GM21717 (cell line): Measurements from ENCODE around the gene COL6A3.

Experiments used
- ATAC-seq: cut with Tn5 transposase; IDR thresholded peaks from one replicate; pipeline ENCODE4 v1.9.1; 2021; ENCODE audit warnings: mild to moderate bottlenecking, moderate library complexity; ENCODE audit not compliant: unreplicated experiment

Gene COL6A3

DNA sequence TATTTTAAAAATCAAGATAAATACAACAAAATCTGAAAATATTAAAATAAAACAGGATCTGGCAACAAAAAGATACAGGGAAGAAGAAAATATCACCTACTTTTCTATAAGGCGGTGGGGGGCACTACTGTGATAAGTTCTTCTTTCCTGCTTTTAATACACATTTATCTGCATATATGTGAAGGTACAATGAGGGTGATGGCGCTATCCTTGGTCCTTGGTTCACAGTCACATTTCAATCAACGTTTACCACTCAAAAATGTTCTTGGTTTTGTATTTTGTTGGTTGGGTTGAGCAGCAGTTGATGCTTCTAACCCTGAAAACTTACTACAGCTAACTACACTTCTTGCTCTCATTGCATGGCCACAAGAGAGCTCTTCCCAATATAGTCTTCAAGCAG, 112.4 kb downstream of the COL6A3 start:
- ATAC-seq, result no peak

DNA sequence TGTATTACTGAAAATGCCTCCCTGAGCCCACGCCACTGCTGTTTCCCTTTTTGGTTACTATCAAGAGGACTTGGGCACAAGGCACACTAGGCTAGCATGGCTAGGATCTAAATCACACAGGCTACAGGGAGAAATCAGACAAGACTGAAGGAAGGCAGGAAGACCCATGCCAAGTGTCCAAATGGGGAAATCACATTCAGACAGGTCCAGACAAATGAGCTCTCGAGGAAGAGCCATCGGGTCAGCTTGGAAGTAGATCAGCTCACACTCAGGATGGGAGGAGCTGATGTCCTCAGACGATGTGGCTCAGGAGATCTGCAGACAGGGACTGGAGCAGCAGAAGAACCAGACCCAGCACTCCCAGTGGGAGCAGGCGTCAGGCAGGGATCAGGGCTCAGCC, 113.2 kb downstream of the COL6A3 start:
- no peak for ATAC-seq

- ATAC-seq, result no peak
These were observed 114.1 kb downstream of the COL6A3 start for GRCh38 chr2:237299906-237300305.

DNA sequence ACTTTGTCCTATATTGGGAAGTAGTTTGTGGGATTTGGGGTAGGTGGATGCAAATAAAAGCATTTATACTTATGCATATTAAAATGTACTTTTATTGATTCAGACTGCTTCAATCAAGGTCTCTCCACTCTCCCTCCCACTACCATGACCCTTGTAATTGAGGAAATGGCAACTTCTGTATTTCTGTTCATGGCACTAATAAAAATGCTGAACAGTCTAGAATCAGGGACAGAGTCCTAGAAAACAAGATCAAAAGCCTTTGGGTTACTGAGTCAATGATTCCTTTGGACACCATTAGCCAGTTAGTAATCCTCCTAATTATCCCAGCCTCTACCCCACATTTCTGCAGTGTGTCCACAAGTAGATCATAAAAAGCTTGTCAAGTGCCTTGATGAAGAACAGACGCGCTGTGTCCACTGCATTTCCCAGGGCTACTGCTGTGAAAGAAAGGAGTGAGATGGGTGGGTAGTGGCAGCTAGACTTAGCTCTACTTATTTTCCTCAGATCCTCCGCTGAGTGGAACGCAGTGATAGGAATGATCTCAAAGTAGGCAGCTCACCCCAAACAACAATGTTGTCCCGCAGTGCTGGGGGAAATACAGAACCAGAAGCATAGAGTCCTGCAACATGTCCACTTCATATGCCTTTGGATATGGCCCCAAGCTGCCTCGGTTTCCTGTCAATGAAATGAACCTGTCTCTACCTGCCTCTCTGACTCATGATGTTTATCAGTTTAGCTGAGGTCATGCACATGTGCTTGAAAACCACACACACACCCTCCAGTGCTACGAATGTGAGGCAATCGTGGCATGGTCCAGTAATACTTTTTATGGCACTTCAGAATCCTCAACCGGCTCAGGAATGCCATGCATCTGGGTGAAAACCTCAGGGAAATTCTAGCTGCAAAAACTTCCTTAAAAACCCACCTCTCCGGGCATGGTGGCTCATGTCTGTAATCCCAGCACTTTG, 115.5 kb downstream of the COL6A3 start:
- no peak for ATAC-seq

GRCh38 chr2:237297421-237298150, 116.4 kb downstream of the COL6A3 start:
- no peak for ATAC-seq

GRCh38 chr2:237296756-237297155, 117.2 kb downstream of the COL6A3 start:
- no peak for ATAC-seq

GRCh38 chr2:237295889-237296480, 118.0 kb downstream of the COL6A3 start:
- ATAC-seq, result no peak

DNA sequence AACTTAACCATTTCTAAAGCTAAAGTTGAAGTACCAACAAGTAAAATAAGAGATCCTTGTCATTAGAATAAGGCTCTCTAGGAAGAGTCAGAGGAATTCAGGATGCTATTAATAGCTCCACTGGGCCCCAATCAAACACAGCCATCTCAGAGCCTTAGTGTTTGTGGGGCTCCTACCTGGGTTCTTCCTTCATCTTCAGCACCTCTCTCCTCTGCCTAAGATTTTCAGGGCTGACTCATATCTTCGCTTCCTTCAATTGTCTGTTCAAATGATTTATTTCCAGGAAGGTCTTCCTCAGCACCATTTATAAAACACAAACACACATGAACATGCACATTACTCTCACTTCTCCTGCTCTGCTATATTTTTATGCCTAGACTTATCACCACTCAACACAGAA, 119.5 kb downstream of the COL6A3 start:
- ATAC-seq, result no peak

DNA sequence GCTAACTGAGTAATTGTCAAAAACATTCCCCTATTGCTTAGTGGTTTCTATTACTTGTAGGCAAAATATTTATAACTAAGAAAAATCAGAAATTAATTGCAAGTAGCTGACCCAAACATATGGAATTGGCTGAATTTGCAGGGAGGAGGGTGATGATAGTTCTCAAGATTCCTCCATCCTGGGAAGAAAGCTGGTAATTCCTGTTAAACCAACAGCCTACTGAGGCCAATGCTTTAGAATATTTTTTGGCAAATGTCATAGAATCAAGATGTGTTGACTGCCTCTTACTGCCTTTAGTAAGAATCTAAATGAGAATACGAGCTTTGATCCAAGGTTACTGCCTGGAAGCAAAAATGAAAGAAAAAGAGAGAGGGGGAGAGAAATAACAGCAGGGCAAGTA, 120.0 kb downstream of the COL6A3 start:
- no peak for ATAC-seq

- ATAC-seq, result no peak
These were observed 122.7 kb downstream of the COL6A3 start for GRCh38 chr2:237291138-237291792.

DNA sequence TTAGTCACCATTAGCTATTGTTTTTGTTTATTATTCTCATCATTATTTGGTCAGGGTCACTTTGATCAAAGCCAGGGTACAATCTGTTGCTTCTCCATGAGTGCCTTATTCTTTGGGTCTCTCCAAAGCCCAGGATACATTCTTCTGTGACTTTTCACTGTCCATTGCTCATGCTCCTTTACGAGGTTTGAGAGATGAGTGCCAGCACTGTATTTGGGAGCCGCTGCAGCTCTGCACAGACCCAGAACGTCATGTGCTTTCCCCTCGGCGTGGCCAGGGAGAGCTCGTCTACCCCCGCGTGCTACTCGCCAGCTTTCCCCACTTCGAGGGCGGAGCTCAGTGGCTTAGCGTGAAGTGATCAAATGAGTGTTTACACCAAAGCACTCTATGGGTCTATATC, 123.7 kb downstream of the COL6A3 start:
- ATAC-seq, result no peak

DNA sequence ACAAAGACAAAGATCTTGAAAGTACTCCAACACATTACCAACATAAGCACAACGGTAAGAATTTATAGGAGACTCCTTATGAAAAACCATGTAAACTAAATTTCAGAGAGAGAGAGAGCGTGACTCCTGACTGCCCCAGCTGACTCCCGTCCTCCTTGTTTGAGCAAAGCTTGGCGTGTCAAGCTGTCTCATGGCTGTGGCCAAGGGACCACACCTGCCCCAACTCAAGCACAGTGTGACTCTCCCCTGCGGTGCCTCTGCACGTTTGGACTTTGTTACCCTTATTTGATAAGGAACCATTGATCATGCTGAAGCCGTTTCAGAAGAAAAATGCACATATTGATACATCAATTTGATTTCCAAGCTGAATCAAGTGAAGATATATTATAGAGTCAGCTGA, 124.8 kb downstream of the COL6A3 start:
- no peak for ATAC-seq

- no peak for ATAC-seq
These were observed 126.1 kb downstream of the COL6A3 start for GRCh38 chr2:237287872-237288271.

DNA sequence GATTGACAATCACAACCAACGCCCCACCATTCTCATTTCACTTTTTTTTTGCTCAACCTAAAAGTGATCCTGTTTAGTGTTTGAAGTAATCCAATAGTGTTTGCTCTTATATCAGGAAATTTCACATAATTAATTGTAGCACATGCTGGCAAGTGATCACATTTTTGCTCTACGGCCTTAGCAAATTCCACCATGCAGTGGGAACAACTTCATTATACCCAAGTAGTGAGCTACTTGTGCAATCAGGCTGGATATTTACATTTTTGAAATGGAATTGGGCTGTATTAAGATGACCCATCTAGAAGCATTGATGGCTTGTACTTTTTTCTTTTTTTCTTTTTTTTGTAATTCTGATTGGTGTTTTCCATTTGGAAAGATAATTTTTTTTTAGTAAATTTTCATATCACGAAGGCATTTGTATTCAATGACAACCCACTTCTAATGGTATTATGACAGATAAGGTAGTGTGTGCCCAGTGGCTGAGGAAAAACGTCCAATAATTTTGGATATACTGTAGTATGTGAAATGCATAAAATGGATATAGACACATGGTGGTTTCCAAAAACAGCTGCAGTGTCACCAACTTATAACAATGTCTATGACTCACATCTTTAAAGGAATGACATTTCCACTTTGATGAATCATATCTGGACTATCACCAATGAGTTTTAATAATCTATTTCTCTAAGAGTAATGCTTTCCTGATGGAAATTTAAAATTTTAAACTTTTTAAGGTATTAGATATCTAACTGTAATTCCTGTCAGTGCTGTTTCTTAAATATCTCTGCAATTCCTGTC, 130.6 kb downstream of the COL6A3 start:
- ATAC-seq, result no peak

DNA sequence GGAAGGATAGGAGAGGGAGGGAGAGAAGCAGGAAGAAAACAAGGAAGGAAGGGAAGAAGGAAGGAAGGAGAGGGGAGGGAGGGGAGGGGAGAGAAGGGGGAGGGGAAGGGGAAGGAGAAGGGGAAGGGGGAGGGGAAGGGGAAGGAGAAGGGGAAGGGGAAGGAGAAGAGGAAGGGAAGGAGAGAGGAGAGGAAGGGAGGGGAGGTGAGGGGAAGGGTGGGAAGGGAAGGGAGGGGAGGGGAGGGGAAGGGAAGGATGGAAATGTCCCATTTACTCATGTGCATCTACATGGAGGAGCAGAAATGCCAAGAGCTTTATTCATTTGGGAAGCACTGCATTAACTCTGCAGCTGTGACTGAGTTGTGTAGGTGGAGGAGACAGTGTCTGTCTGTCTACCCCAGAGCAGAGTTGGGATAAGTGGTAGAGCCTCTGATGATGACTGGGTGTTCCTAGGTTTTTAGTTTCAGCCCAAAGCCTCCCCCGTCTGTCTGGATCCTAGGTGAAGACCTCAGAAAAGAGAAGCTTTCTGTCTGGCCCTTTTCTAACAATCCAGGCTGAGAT, 131.3 kb downstream of the COL6A3 start:
- no peak for ATAC-seq

- ATAC-seq, result no peak
These were observed 132.1 kb downstream of the COL6A3 start for GRCh38 chr2:237281836-237282306.

DNA sequence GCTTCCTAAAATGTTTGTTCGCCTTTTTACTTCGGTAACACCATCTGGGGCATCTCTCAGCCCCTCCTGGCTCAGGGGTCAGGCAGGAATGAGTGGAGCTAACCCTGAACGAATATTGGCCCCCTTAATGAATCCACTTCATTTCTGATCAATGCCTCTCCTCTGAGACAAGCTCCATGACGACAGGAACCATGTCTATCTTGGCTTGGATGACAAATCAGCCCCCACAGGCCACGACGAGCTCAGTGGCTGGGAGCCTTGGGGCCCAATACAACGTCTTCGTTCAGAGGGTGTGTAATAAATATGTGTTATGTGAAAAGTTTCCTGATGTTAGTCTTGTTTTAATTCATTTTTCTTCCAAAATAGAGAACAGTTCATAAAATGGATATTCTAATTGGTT, 133.0 kb downstream of the COL6A3 start:
- ATAC-seq, result no peak

DNA sequence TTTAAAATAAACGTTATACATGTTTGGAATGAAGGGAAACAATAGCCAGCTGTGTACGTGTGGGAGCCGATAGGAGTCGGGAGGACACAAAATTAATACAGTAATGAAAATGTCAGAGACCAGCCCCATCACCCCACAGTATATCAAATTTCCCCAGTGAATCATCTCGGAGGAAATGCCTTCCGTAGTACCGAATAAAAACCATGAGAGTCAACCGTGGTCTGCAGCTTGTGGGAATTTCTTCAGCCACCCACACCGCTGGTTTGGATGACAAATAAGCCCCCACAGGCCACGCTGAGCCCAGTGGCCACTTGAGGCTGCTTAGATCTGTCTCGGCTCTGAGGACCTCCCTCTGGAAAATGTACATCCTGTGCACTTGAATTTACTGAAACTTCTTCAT, 133.7 kb downstream of the COL6A3 start:
- ATAC-seq, result no peak

DNA sequence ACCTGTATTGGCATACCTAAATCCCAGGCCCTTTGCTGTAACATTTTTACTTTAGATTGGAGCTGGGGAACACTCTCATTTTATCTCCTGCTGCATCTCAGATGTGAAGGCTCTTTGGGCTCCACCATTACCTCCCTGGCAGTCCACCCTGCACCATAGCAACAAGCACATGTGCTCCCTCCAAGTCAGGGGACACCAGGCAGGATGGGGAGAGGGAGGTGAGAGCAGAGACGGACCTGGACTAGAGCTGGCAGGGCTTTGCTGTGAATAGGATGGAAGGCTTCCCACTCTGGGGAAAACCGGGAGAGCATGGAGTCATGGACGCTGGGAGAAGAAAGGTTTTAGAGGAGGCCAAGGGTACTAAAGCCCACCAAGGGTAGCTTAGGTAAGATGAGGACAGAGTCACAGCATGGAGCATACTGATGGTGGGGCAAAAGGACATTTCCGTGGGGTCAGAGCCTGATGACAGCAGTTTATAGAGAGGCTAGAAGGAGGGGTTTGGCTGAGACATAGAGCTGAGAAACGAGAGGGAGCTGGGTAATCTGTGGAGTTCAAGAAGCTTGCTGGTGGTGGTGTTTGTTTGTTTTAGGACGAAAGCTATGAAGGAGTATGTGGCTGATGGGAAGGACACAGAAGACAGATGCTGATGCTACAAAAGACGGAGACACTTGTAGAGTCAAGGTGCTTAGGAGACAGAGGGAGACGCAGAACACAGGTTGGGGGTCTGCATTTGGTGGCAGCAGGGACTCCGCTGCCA, 134.8 kb downstream of the COL6A3 start:
- ATAC-seq, result no peak
